ENCODE measurements around the gene RGS5. TPM values are rescaled to one million over a fixed set of nuclear protein-coding genes. Genes with fewer than 3 reads are reported as not detected.

RGS5 gene
- total RNA-seq: 3.1 and 4.0 TPM in 2 replicates

GRCh38 chr1:163202833-163203451, at the start of gene RGS5:
Gene RGS5 (minus strand): TSS chr1:163202916. CDS start chr1:163202835, 81 bp downstream.

Other genes with a start within 250 kb of the RGS5 start
- 6.5 and 30.6 TPM in 2 replicates for gene RGS4, start 133.6 kb downstream of the RGS5 start, total RNA-seq
- 0.92 and 1.3 TPM in 2 replicates for gene NUF2, start 119.0 kb upstream of the RGS5 start, total RNA-seq